Neural crest cell (in vitro differentiated cells): Measurements from ENCODE around the gene EMCN. TPM values are rescaled to one million over a fixed set of nuclear protein-coding genes. Genes with fewer than 3 reads are reported as not detected.
"Not testable (repeated sequence)": the region's sequence is repeated elsewhere in the genome, so short reads cannot be mapped to it uniquely, and the experiment has no call there.

Experiments used
- DNase-seq: peaks from one replicate; pipeline ENCODE4 v3.0.0; 2021; ENCODE audit warnings: low read depth, mixed read lengths, low spot score
- H3K27ac Mint-ChIP-seq: one replicate; pipeline ENCODE4 v1.8.0; 2021; ENCODE audit warnings: mild to moderate bottlenecking, mixed read lengths; ENCODE audit not compliant: unreplicated experiment
- H3K27me3 Mint-ChIP-seq: 2 replicates; pipeline ENCODE4 v1.8.0; 2021; ENCODE audit warnings: low read depth, mild to moderate bottlenecking, mixed read lengths
- H3K36me3 Mint-ChIP-seq: 2 replicates; pipeline ENCODE4 v1.8.0; 2021; ENCODE audit warnings: low read depth, mild to moderate bottlenecking, mixed read lengths
- H3K4me1 Mint-ChIP-seq: 2 replicates; pipeline ENCODE4 v1.8.0; 2021; ENCODE audit warnings: mixed read lengths
- H3K4me3 Mint-ChIP-seq: one replicate; pipeline ENCODE4 v1.8.0; 2021; ENCODE audit warnings: mild to moderate bottlenecking, mixed read lengths
- H3K9me3 Mint-ChIP-seq: 2 replicates; pipeline ENCODE4 v1.8.0; 2021; ENCODE audit warnings: mixed read lengths
- total RNA-seq: library from RNA; stranded (reverse); gene quantifications from 2 replicates; pipeline ENCODE4 v1.2.1, GENCODE V29; 2021
- TF ChIP-seq, protein P1 (sequence below): fragments of 200-600 bp; sonication (generic); conservative IDR thresholded peaks from 2 replicates; pipeline ENCODE4 v1.5.0; 2021; ENCODE audit warnings: antibody characterized with exemption, mild to moderate bottlenecking

Gene EMCN
- total RNA-seq, 1 donor from 2014 or later: not detected

DNA sequence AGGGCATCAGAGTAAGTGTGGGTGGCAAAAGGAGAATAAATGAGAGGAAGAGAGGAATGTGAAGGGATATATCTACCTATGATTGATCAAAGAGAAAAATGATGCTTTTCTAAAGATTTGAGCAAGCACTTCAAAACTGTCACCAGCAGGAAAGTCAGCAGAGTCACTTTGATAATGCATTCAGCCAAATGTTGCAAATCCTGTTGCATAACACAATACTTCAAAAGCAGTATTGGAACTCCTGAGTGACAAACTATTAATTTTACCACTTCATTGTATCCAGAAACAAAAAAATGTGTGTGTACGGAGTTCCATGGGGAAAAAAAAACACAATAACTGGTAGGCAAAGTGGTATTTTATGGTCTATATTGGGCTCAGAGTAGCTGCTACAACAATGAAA, 160.3 kb downstream of the EMCN start:
- Mint-ChIP-seq H3K4me1 (no peaks in the 10 kb centered on the region), H3K9me3 (peaks cover 7% of the 10 kb centered on the region), H3K27ac (no peak overlapping the region), H3K36me3 (no peaks in the 10 kb centered on the region), H3K27me3 (no peaks in the 10 kb centered on the region), H3K4me3 (no peak overlapping the region)
- DNase-seq: no peak
- TF ChIP-seq, protein P1, sequence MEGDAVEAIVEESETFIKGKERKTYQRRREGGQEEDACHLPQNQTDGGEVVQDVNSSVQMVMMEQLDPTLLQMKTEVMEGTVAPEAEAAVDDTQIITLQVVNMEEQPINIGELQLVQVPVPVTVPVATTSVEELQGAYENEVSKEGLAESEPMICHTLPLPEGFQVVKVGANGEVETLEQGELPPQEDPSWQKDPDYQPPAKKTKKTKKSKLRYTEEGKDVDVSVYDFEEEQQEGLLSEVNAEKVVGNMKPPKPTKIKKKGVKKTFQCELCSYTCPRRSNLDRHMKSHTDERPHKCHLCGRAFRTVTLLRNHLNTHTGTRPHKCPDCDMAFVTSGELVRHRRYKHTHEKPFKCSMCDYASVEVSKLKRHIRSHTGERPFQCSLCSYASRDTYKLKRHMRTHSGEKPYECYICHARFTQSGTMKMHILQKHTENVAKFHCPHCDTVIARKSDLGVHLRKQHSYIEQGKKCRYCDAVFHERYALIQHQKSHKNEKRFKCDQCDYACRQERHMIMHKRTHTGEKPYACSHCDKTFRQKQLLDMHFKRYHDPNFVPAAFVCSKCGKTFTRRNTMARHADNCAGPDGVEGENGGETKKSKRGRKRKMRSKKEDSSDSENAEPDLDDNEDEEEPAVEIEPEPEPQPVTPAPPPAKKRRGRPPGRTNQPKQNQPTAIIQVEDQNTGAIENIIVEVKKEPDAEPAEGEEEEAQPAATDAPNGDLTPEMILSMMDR: no peak

DNA sequence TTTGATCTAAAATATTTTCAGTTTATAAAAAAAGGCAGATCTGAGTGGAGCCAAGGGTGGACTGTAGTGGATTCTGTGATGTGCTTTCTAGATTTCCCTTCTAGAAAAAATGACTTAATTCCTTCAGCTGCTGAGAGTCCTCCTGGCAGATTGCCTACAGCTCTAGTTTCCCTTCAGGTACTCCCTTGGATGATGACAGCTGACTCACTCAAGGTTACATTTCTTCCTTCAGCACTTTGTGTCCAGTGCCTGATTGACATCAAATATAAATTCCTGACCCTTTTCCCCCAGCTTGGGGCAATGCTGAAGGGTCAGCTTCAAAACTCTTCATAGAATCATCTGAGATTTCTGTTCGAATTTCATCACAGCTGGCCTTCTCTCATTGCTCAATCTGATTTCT, 161.7 kb downstream of the EMCN start:
- TF ChIP-seq, protein P1: no peak
- Mint-ChIP-seq H3K36me3 (no peaks in the 10 kb centered on the region), H3K4me1 (no peaks in the 10 kb centered on the region), H3K27ac (no peak overlapping the region), H3K9me3 (peaks cover 12% of the 10 kb centered on the region), H3K4me3 (no peak overlapping the region), H3K27me3 (no peaks in the 10 kb centered on the region)
- DNase-seq: no peak

DNA sequence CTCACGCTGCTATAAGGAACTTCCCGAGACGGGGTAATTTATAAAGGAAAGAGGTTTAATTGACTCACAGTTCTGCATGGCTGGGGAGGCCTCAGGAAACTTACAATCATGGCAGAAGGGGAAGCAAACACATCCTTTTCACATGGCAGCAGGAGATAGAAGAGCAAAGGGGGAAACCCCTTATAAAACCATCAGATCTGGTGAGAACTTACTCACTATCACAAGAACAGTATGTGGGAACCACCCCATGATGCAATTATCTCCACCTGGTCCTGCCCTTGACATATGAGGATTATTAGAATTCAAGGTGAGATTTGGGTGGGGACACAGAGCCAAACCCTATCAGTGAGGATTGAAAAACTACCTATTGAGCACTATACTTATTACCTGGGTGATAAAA, 165.5 kb downstream of the EMCN start:
- not testable (repeated sequence) for H3K4me1 Mint-ChIP-seq, H3K27me3 Mint-ChIP-seq, H3K27ac Mint-ChIP-seq, DNase-seq, H3K4me3 Mint-ChIP-seq, H3K9me3 Mint-ChIP-seq, H3K36me3 Mint-ChIP-seq

DNA sequence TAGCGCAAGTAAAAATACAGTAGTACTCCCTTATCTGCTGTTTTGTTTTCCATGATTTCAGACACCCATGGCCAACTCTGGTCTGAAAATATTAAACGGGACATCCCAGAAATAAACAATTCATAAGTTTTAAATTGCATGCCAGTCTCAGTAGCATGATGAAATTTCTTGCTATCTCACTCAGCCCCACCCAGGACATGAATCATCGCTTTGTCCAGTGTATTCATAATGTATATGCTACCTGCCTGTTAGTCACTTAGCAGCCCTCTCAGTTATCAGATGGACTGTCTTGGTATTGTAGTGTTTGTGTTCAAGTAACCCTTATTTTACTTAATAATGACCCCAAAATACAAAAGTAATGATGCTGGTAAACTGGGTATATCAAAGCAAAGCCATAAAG, 169.3 kb downstream of the EMCN start:
- Mint-ChIP-seq H3K27ac (no peak overlapping the region), H3K27me3 (no peaks in the 10 kb centered on the region), H3K4me3 (no peak overlapping the region), H3K4me1 (no peaks in the 10 kb centered on the region), H3K9me3 (peaks cover 4% of the 10 kb centered on the region), H3K36me3 (no peaks in the 10 kb centered on the region)
- TF ChIP-seq, protein P1: no peak
- no peak for DNase-seq

DNA sequence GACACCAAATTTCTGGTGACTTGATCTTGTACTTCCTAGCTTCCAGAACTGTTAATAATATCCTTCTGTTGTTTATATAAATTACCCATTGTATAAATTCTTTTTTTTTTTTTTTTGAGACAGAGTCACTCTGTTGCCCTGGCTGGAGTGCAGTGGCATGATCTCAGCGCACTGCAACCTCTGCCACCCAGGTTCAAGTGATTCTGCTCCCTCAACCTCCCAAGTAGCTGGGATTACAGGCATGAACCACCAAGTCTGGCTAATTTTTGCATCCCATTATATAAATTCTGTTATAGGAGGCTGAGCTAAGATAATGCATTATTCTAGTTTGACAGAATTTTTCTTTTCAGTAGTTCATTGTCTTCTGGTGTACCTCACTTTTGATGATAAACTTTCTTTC, 170.6 kb downstream of the EMCN start:
- Mint-ChIP-seq H3K27ac (no peak overlapping the region), H3K4me3 (no peak overlapping the region), H3K4me1 (no peaks in the 10 kb centered on the region), H3K27me3 (no peaks in the 10 kb centered on the region), H3K9me3 (peaks cover 4% of the 10 kb centered on the region), H3K36me3 (no peaks in the 10 kb centered on the region)
- TF ChIP-seq, protein P1: no peak
- no peak for DNase-seq

DNA sequence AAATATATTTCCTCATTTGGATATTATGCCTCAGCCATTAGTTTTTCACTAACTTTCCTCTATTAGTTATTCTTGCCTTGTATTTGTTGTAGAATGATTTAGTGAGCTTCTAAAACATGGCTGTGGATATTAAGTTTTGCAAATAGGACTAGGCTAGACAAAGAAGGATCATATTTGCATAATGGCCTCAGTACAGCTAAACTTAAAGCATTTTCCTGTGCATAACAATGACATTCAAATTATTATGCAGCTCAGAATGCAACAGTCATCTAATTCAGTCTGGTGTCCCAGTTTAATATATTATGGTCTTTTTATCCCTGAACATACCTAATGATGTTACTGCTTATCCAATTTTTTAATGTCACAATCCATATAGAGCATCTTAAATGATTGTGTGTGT, 172.2 kb downstream of the EMCN start:
- H3K4me3 Mint-ChIP-seq: no peak overlapping the region
- no peaks in the 10 kb centered on the region for H3K36me3 Mint-ChIP-seq
- no peaks in the 10 kb centered on the region for H3K9me3 Mint-ChIP-seq
- no peaks in the 10 kb centered on the region for H3K4me1 Mint-ChIP-seq
- H3K27ac Mint-ChIP-seq: no peak overlapping the region
- H3K27me3 Mint-ChIP-seq: no peaks in the 10 kb centered on the region
- TF ChIP-seq, protein P1: no peak
- DNase-seq: no peak
